ENCODE measurements around the gene BRINP3. TPM values are rescaled to one million over a fixed set of nuclear protein-coding genes. Genes with fewer than 3 reads are reported as not detected.

BRINP3 gene
- polyA plus RNA-seq, 1 experiment = 0.14 TPM

DNA sequence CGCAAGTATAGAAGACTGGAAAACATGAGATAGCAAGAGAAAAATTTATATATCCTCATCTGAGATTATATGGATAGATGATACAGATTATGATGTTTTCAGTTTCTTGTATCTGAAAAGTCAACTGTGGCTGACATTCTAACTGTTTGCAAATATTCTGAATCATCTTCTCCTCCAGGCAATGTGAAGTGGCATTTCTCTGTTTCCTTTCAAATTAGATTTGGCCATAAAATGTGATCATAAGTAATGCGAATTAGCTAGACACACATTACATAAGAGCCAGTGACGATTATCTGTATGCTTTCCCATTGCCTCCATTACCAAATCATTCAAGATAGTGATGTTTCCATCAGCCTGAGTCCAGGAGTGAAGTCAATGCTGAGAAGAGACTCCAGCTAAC is 265.2 kb downstream of the BRINP3 start:
- Histone ChIP-seq H3K27me3 (ENCODE audit: control insufficient read depth, insufficient read depth, low read length) (no peaks in the 10 kb centered on the region), H3K27ac (ENCODE audit: low read depth, low read length) (no peak overlapping the region), H3K4me3 (ENCODE audit: low read depth, low read length) (no peak overlapping the region), H3K9me3 (ENCODE audit: control insufficient read depth, insufficient read depth, low read length) (no peaks in the 10 kb centered on the region)
- DNase-seq (ENCODE audit: low read depth, low spot score) = no peak
- POLR2A ChIA-PET = no interaction called here
- TF ChIP-seq, protein P1, sequence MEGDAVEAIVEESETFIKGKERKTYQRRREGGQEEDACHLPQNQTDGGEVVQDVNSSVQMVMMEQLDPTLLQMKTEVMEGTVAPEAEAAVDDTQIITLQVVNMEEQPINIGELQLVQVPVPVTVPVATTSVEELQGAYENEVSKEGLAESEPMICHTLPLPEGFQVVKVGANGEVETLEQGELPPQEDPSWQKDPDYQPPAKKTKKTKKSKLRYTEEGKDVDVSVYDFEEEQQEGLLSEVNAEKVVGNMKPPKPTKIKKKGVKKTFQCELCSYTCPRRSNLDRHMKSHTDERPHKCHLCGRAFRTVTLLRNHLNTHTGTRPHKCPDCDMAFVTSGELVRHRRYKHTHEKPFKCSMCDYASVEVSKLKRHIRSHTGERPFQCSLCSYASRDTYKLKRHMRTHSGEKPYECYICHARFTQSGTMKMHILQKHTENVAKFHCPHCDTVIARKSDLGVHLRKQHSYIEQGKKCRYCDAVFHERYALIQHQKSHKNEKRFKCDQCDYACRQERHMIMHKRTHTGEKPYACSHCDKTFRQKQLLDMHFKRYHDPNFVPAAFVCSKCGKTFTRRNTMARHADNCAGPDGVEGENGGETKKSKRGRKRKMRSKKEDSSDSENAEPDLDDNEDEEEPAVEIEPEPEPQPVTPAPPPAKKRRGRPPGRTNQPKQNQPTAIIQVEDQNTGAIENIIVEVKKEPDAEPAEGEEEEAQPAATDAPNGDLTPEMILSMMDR (IDR thresholded peaks at IDR 0.05; ENCODE audit: low read depth, low read length) = no peak
- CTCF ChIA-PET = no interaction called here

- CTCF ChIA-PET = no interaction called here
- Histone ChIP-seq H3K27me3 (ENCODE audit: control insufficient read depth, insufficient read depth, low read length) (no peaks in the 10 kb centered on the region), H3K27ac (ENCODE audit: low read depth, low read length) (no peak overlapping the region), H3K9me3 (ENCODE audit: control insufficient read depth, insufficient read depth, low read length) (no peaks in the 10 kb centered on the region), H3K4me3 (ENCODE audit: low read depth, low read length) (no peak overlapping the region)
- POLR2A ChIA-PET = no interaction called here
- TF ChIP-seq, protein P1 (IDR thresholded peaks at IDR 0.05; ENCODE audit: low read depth, low read length) = no peak
- DNase-seq (ENCODE audit: low read depth, low spot score) = no peak
Observed at GRCh38 chr1:190207733-190208132, 269.9 kb downstream of the BRINP3 start.

- ChIA-PET CTCF (no interaction called here), POLR2A (no interaction called here)
- Histone ChIP-seq H3K4me3 (ENCODE audit: low read depth, low read length) (no peak overlapping the region), H3K27ac (ENCODE audit: low read depth, low read length) (no peak overlapping the region), H3K9me3 (ENCODE audit: control insufficient read depth, insufficient read depth, low read length) (peaks cover 6% of the 10 kb centered on the region), H3K27me3 (ENCODE audit: control insufficient read depth, insufficient read depth, low read length) (no peaks in the 10 kb centered on the region)
- TF ChIP-seq, protein P1 (IDR thresholded peaks at IDR 0.05; ENCODE audit: low read depth, low read length) = no peak
- peak; percentile 11 for DNase-seq (ENCODE audit: low read depth, low spot score)
Observed at GRCh38 chr1:190205713-190206112, 272.0 kb downstream of the BRINP3 start.

GRCh38 chr1:190196020-190196419 is 281.6 kb downstream of the BRINP3 start:
- CTCF ChIA-PET = no interaction called here

DNA sequence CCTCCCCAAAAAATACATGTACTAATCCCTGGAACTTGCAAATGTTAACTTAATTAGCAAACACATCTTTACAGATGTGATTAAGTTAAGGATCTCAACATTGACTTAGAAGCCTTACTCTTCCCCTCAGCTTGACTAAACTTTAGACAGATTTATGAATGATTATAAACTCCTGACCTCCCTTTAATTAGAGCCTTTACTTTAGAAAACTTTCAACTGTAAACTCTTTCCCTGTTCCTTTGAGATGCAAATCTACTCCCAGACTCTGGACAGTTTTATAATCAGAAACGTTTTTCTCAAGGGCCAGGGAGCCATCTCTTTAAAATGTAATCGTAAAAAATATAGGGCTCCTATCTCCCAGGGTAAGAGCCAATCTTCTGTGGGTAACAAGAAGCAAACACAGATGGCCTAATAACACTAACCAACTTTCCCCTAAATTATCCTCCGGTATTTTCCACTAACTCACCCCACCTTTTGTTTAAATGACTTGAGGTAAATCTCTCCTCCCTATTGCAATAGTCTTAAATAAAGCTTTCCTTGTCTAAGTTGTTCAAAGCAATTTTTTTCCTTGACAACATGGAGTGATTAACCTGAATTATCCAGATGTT is 284.1 kb downstream of the BRINP3 start:
- TF ChIP-seq, protein P1 (IDR thresholded peaks at IDR 0.05; ENCODE audit: low read depth, low read length) = no peak
- ChIA-PET CTCF (no interaction called here), POLR2A (no interaction called here)
- no peaks in the 10 kb centered on the region for H3K27me3 ChIP-seq (ENCODE audit: control insufficient read depth, insufficient read depth, low read length)
- DNase-seq (ENCODE audit: low read depth, low spot score) = no peak
- no peak overlapping the region for H3K4me3 ChIP-seq (ENCODE audit: low read depth, low read length)
- H3K9me3 ChIP-seq (ENCODE audit: control insufficient read depth, insufficient read depth, low read length) = no peaks in the 10 kb centered on the region
- no peak overlapping the region for H3K27ac ChIP-seq (ENCODE audit: low read depth, low read length)

More at GRCh38 chr1:190196020-190196419, 281.6 kb downstream of the BRINP3 start:
- Histone ChIP-seq H3K27ac (ENCODE audit: low read depth, low read length) (no peak overlapping the region), H3K27me3 (ENCODE audit: control insufficient read depth, insufficient read depth, low read length) (no peaks in the 10 kb centered on the region), H3K9me3 (ENCODE audit: control insufficient read depth, insufficient read depth, low read length) (no peaks in the 10 kb centered on the region), H3K4me3 (ENCODE audit: low read depth, low read length) (no peak overlapping the region)
- POLR2A ChIA-PET = no interaction called here
- no peak for DNase-seq (ENCODE audit: low read depth, low spot score)
- TF ChIP-seq, protein P1 (IDR thresholded peaks at IDR 0.05; ENCODE audit: low read depth, low read length) = no peak

All from AG04450 (cell line).